ACC112 (cell line): ENCODE data around the gene TSFM.

Experiments
- H2AFZ ChIP-seq: fragments of 200-600 bp; sonication (generic); one replicate; pipeline ENCODE4 v1.6.0; 2017; ENCODE audit warnings: antibody characterized with exemption, low read length; ENCODE audit not compliant: unreplicated experiment
- H3K27ac ChIP-seq: fragments of 200-600 bp; sonication (generic); 2 replicates; pipeline ENCODE4 v1.5.1; 2014; ENCODE audit warnings: low read depth, mild to moderate bottlenecking, antibody characterized with exemption, low read length, moderate library complexity
- H3K27me3 ChIP-seq: fragments of 200-600 bp; sonication (generic); 2 replicates; pipeline ENCODE4 v1.6.1; 2014; ENCODE audit warnings: mild to moderate bottlenecking, antibody characterized with exemption, low read length, moderate library complexity, mixed read lengths; ENCODE audit not compliant: insufficient read depth
- H3K36me3 ChIP-seq: fragments of 200-600 bp; sonication (generic); 2 replicates; pipeline ENCODE4 v1.6.1; 2016; ENCODE audit warnings: mild to moderate bottlenecking, antibody characterized with exemption, low read length, moderate library complexity, mixed read lengths; ENCODE audit not compliant: insufficient read depth
- H3K4me1 ChIP-seq: fragments of 200-600 bp; sonication (generic); one replicate; pipeline ENCODE4 v1.6.1; 2016; ENCODE audit warnings: low read length, mixed read lengths; ENCODE audit not compliant: insufficient read depth, unreplicated experiment, control insufficient read depth
- H3K4me3 ChIP-seq: fragments of 200-600 bp; sonication (generic); 2 replicates; pipeline ENCODE4 v1.5.1; 2014; ENCODE audit warnings: mild to moderate bottlenecking, low read depth, low read length
- H3K79me2 ChIP-seq: fragments of 200-600 bp; sonication (generic); one replicate; pipeline ENCODE4 v1.6.0; 2016; ENCODE audit warnings: low read length; ENCODE audit not compliant: control insufficient read depth, unreplicated experiment, insufficient read depth

The TSFM gene

GRCh38 chr12:57823908-57824640 is 41.5 kb downstream of the TSFM start:
- Histone ChIP-seq H2AFZ (no peak overlapping the region), H3K4me3 (no peak overlapping the region), H3K36me3 (peaks cover 42% of the 10 kb centered on the region), H3K27me3 (no peaks in the 10 kb centered on the region), H3K79me2 (peaks cover 16% of the 10 kb centered on the region), H3K27ac (no peak overlapping the region), H3K4me1 (no peaks in the 10 kb centered on the region)

GRCh38 chr12:57825451-57825850 is 42.9 kb downstream of the TSFM start:
- peaks cover 45% of the 10 kb centered on the region for H3K36me3 ChIP-seq
- H2AFZ ChIP-seq: no peak overlapping the region
- peaks cover 29% of the 10 kb centered on the region for H3K79me2 ChIP-seq
- no peaks in the 10 kb centered on the region for H3K27me3 ChIP-seq
- no peaks in the 10 kb centered on the region for H3K4me1 ChIP-seq
- no peak overlapping the region for H3K4me3 ChIP-seq
- no peak overlapping the region for H3K27ac ChIP-seq

DNA sequence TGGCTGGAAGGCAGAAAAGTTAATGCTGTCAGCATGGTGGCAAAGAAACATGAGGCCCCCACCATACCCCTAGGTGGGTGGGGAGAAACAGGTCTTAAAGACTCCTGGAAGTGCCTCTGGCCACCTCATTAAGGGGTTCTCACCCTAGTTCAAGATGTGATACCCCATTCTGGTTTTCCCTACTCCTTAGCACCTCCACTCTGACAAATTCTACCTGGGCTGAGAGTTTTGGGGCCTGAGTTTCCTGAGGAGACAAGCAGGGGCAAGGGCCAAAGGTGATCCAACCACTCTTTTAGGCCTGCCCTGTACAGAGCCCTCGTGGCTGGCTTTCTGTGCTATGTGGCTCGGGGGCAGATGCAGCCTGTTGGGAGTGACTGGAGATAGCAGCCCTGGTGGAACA is 43.8 kb downstream of the TSFM start:
- Histone ChIP-seq H3K36me3 (peaks cover 45% of the 10 kb centered on the region), H2AFZ (no peak overlapping the region), H3K27me3 (no peaks in the 10 kb centered on the region), H3K4me3 (no peak overlapping the region), H3K79me2 (peaks cover 35% of the 10 kb centered on the region), H3K4me1 (peaks cover under 1% of the 10 kb centered on the region), H3K27ac (no peak overlapping the region)

GRCh38 chr12:57826966-57827365 is 44.4 kb downstream of the TSFM start:
- Histone ChIP-seq H3K36me3 (peaks cover 45% of the 10 kb centered on the region), H3K79me2 (peaks cover 41% of the 10 kb centered on the region), H3K27ac (no peak overlapping the region), H3K4me3 (no peak overlapping the region), H2AFZ (no peak overlapping the region), H3K4me1 (peaks cover 6% of the 10 kb centered on the region), H3K27me3 (no peaks in the 10 kb centered on the region)

DNA sequence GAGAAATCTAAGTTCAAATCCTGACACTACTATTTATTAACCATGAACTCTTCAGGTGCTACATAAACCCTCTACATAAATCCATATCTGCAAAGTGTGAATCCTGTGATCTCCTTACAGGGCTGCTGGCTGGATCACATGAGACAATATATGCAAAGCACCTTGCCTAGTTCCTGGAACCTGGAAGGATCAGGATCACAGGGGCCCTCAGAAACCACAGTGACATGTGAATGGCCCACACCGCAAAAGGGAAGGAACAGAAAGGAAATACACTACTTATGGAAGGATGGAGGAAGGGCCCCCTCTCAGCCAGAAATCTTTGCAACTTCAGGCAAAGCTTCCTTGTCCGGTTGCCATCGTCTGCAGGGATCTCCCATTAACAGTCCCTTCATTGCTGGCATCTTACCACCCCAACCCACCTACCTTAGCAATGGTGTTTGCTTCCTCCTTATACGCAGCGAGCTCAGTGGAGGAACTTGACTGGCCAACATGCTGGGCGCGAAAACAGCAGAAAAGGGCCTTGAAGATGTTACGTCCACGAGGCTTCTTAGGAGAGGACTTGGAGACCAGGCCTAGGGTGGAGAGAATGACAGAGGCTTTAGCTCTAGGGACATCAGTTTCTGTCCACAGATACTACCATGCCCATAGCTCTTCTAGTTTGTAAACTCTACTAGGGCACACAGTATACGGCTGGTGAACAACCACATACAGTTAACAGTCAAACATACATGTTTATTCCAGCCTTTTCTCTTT is 46.6 kb downstream of the TSFM start:
- Histone ChIP-seq H3K4me1 (peaks cover 24% of the 10 kb centered on the region), H2AFZ (no peak overlapping the region), H3K4me3 (no peak overlapping the region), H3K79me2 (peaks cover 61% of the 10 kb centered on the region), H3K36me3 (peaks cover 34% of the 10 kb centered on the region), H3K27ac (no peak overlapping the region), H3K27me3 (no peaks in the 10 kb centered on the region)

- no peaks in the 10 kb centered on the region for H3K27me3 ChIP-seq
- H3K4me3 ChIP-seq: no peak overlapping the region
- peaks cover 30% of the 10 kb centered on the region for H3K36me3 ChIP-seq
- H3K79me2 ChIP-seq: peaks cover 72% of the 10 kb centered on the region
- peaks cover 27% of the 10 kb centered on the region for H3K4me1 ChIP-seq
- H3K27ac ChIP-seq: no peak overlapping the region
- no peak overlapping the region for H2AFZ ChIP-seq
Measured at GRCh38 chr12:57830393-57830792, 47.8 kb downstream of the TSFM start.

GRCh38 chr12:57832966-57833365 is 50.4 kb downstream of the TSFM start:
- no peaks in the 10 kb centered on the region for H3K27me3 ChIP-seq
- no peak overlapping the region; the same call in 1 of the 2 replicates for H3K4me3 ChIP-seq
- no peak overlapping the region for H2AFZ ChIP-seq
- H3K36me3 ChIP-seq: peaks cover 12% of the 10 kb centered on the region
- no peak overlapping the region for H3K27ac ChIP-seq
- peaks cover 85% of the 10 kb centered on the region for H3K79me2 ChIP-seq
- peaks cover 51% of the 10 kb centered on the region for H3K4me1 ChIP-seq

DNA sequence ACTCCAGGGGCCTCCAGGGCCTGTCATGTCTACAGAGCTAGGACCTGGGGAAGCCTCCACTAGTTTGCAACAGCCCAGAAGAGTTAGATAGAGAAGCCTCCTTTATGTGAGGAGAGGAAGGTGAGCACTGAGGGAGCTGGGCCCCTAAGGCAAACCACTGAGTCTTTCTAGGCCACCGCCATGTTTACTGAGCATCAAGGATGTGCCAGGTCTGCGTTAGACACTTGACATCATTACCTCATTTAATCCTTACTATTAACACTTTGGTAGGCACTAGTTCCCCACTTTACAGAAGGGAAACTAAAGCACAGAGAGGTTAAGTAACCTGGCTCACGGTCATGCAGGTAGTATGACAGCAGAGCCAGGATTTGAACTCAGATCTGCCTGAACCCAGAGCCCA is 51.1 kb downstream of the TSFM start:
- no peaks in the 10 kb centered on the region for H3K27me3 ChIP-seq
- H3K79me2 ChIP-seq: peaks cover 91% of the 10 kb centered on the region
- H2AFZ ChIP-seq: no peak overlapping the region
- H3K4me3 ChIP-seq: no peak overlapping the region
- H3K4me1 ChIP-seq: peaks cover 58% of the 10 kb centered on the region
- peaks cover 7% of the 10 kb centered on the region for H3K36me3 ChIP-seq
- H3K27ac ChIP-seq: no peak overlapping the region

- H3K36me3 ChIP-seq: 0 out of 2 replicates have a peak, but pooled peaks cover 1% of the 10 kb centered on the region
- no peak overlapping the region for H3K27ac ChIP-seq
- H3K79me2 ChIP-seq: peaks cover 91% of the 10 kb centered on the region
- H2AFZ ChIP-seq: no peak overlapping the region
- H3K4me1 ChIP-seq: peaks cover 65% of the 10 kb centered on the region
- H3K4me3 ChIP-seq: no peak overlapping the region
- H3K27me3 ChIP-seq: no peaks in the 10 kb centered on the region
Measured at GRCh38 chr12:57834086-57834876, 51.7 kb downstream of the TSFM start.

- no peak overlapping the region for H2AFZ ChIP-seq
- H3K36me3 ChIP-seq: no peaks in the 10 kb centered on the region
- peaks cover 76% of the 10 kb centered on the region for H3K4me1 ChIP-seq
- peak overlapping the region; percentile 39; the same call in 1 of the 2 replicates for H3K4me3 ChIP-seq
- H3K79me2 ChIP-seq: peaks cover 92% of the 10 kb centered on the region
- peak overlapping the region; percentile 27 for H3K27ac ChIP-seq
- no peaks in the 10 kb centered on the region for H3K27me3 ChIP-seq
Measured at GRCh38 chr12:57835366-57836288, 53.0 kb downstream of the TSFM start.
